ENCODE data around the gene ATP8B3. TPM values are rescaled to one million over a fixed set of nuclear protein-coding genes. Genes with fewer than 3 reads are reported as not detected.

Gene ATP8B3
- total RNA-seq, 4 donors from 2014 or later, result 0.27 to 0.75 TPM; not detected in 2

- Histone ChIP-seq H3K4me1 (no peaks in the 10 kb centered on the region), H3K4me3 (no peak overlapping the region), H3K9me3 (no peaks in the 10 kb centered on the region), H3K36me3 (no peaks in the 10 kb centered on the region), H3K27me3 (peaks cover 97% of the 10 kb centered on the region), H3K27ac (no peak overlapping the region)
- in situ Hi-C loops (cut with MboI; ENCODE audit: low pct_ligation_motif_present in 1 of 4, low pct_unique_long_range_greater_than_20kb in 1 of 4, low sequenced_read_pairs in 3 of 4) (no loop called here), intact Hi-C loops (cut with DNase I; ENCODE audit: low total_unique reads) (no loop called here)
- no peak for TF ChIP-seq POLR2AphosphoS5 (IDR thresholded peaks at IDR 0.05)
- DNase-seq, result no peak
- 39% methylated on average over 27 of the region's 28 CpGs; no CpG with 5 or more reads in 1 of the 2 donors for WGBS, 2 donors (ENCODE audit: low coverage in 1 of 2)
Measured at GRCh38 chr19:1734321-1734966, 77.6 kb downstream of the ATP8B3 start.

Other genes with a start within 250 kb of the ATP8B3 start
- gene MEX3D, start 244.0 kb downstream of the ATP8B3 start, total RNA-seq, result 100 to 1,000 TPM in 1 of 4 donors, 10 to 100 TPM in 3; 20.8 to 100 (median 27.8) TPM
- gene MBD3, start 219.4 kb downstream of the ATP8B3 start, total RNA-seq, result 100 to 1,000 TPM in 1 of 4 donors, 10 to 100 TPM in 3; 61.4 to 121 (median 68.7) TPM
- gene UQCR11, start 206.8 kb downstream of the ATP8B3 start, total RNA-seq, result 100 to 1,000 TPM in 1 of 4 donors, 10 to 100 TPM in 3; 19.9 to 120 (median 60.8) TPM
- 100 to 1,000 TPM in 1 of 4 donors, 10 to 100 TPM in 3; 55.9 to 160 (median 79.7) TPM for gene TCF3, start 159.7 kb downstream of the ATP8B3 start, total RNA-seq
- gene ONECUT3, start 58.8 kb downstream of the ATP8B3 start, total RNA-seq, result not detected
- 10 to 100 TPM; 36.0 to 95.0 (median 56.3) TPM for gene REXO1, start 36.2 kb upstream of the ATP8B3 start, total RNA-seq
- gene KLF16, start 51.3 kb upstream of the ATP8B3 start, total RNA-seq, result 10 to 100 TPM in 3 of 4 donors, 1 to 10 TPM in 1; 9.0 to 18.3 (median 11.6) TPM
- 100 to 1,000 TPM in 3 of 4 donors, 10 to 100 TPM in 1; 90.0 to 179 (median 140) TPM for gene ABHD17A, start 73.2 kb upstream of the ATP8B3 start, total RNA-seq
- gene ADAT3, start 93.1 kb upstream of the ATP8B3 start, total RNA-seq, result 10 to 100 TPM; 18.7 to 73.2 (median 30.3) TPM
- 100 to 1,000 TPM in 1 of 4 donors, 10 to 100 TPM in 3; 25.1 to 119 (median 86.6) TPM for gene SCAMP4, start 93.1 kb upstream of the ATP8B3 start, total RNA-seq
- gene CSNK1G2, start 128.9 kb upstream of the ATP8B3 start, total RNA-seq, result 100 to 1,000 TPM in 2 of 4 donors, 10 to 100 TPM in 2; 75.0 to 321 (median 140) TPM
- 10 to 100 TPM; 66.7 to 88.6 (median 84.4) TPM for gene BTBD2, start 203.4 kb upstream of the ATP8B3 start, total RNA-seq
- gene MKNK2, start 239.0 kb upstream of the ATP8B3 start, total RNA-seq, result 100 to 1,000 TPM; 189 to 279 (median 236) TPM